CD14-positive monocyte (primary cell): ENCODE measurements around the gene PHGDH. TPM values are rescaled to one million over a fixed set of nuclear protein-coding genes. Genes with fewer than 3 reads are reported as not detected.

Experiments
- DNase-seq, 3 donors: peaks; one replicate each; pipeline ENCODE4 v3.0.0-alpha.2; 2011 to 2022
- H2AFZ ChIP-seq: 2 replicates; pipeline ENCODE4 v1.6.0; 2012; ENCODE audit warnings: mild to moderate bottlenecking, low read depth, low read length, inconsistent platforms; ENCODE audit not compliant: insufficient read depth, poor library complexity, severe bottlenecking
- H3K27ac ChIP-seq, 2 donors: 1 replicate in 1 of 2; 2 replicates in 1 of 2; pipeline ENCODE4 v1.5.1; 2012 to 2013; ENCODE audit warnings: low read length in 2 of 2, control low read depth in 1 of 2, inconsistent platforms in 1 of 2, low read depth in 1 of 2, mild to moderate bottlenecking in 1 of 2
- H3K27me3 ChIP-seq, 2 donors: one replicate each; pipeline versions ENCODE4 v1.6.0 to v1.6.1; 2011 to 2013; ENCODE audit warnings: low read length in 2 of 2; ENCODE audit not compliant: control insufficient read depth in 2 of 2, insufficient read depth in 2 of 2
- H3K36me3 ChIP-seq, 2 donors: replicated peaks in 1 of 2; 1 replicate in 1 of 2; 2 replicates in 1 of 2; pipeline versions ENCODE4 v1.5.1 to v1.6.1; 2012 to 2013; ENCODE audit warnings: low read length in 2 of 2, control low read depth in 1 of 2, inconsistent platforms in 1 of 2, mild to moderate bottlenecking in 1 of 2; ENCODE audit not compliant: insufficient read depth in 2 of 2, control insufficient read depth in 1 of 2
- H3K4me1 ChIP-seq, 2 donors: 1 replicate in 1 of 2; 2 replicates in 1 of 2; pipeline versions ENCODE4 v1.5.1 to v1.6.1; 2012 to 2013; ENCODE audit warnings: low read length in 2 of 2, control low read depth in 1 of 2, inconsistent platforms in 1 of 2, mild to moderate bottlenecking in 1 of 2, moderate library complexity in 1 of 2; ENCODE audit not compliant: insufficient read depth in 2 of 2, control insufficient read depth in 1 of 2
- H3K4me2 ChIP-seq: replicated peaks from 2 replicates; pipeline ENCODE3; 2012; ENCODE audit warnings: low read length, moderate library complexity, mild to moderate bottlenecking; ENCODE audit not compliant: poor library complexity, severe bottlenecking; ENCODE audit errors: extremely low read depth
- H3K4me3 ChIP-seq, 3 experiments: fragments of 200-600 bp in 1 of 3; sonication (generic) in 1 of 3; replicated peaks in 1 of 3; 1 replicate in 2 of 3; 2 replicates in 1 of 3; pipeline ENCODE4 v1.5.1; 2011 to 2013; ENCODE audit warnings: low read length in 3 of 3, mild to moderate bottlenecking in 3 of 3, control low read depth in 2 of 3, low read depth in 2 of 3, inconsistent platforms in 1 of 3, moderate library complexity in 1 of 3
- H3K79me2 ChIP-seq: 2 replicates; pipeline ENCODE4 v1.6.0; 2012; ENCODE audit warnings: mild to moderate bottlenecking, control low read depth, inconsistent platforms, low read length, moderate library complexity; ENCODE audit not compliant: insufficient read depth
- H3K9ac ChIP-seq: 2 replicates; pipeline ENCODE4 v1.6.0; 2017; ENCODE audit warnings: low read length, mild to moderate bottlenecking; ENCODE audit not compliant: insufficient read depth, poor library complexity, severe bottlenecking
- H3K9me3 ChIP-seq, 2 donors: replicated peaks in 1 of 2; 1 replicate in 1 of 2; 2 replicates in 1 of 2; pipeline versions ENCODE4 v1.5.1 to v1.6.1; 2012 to 2013; ENCODE audit warnings: low read length in 2 of 2, control low read depth in 1 of 2; ENCODE audit not compliant: control insufficient read depth in 1 of 2, insufficient read depth in 1 of 2
- H4K20me1 ChIP-seq: 2 replicates; pipeline ENCODE4 v1.6.0; 2012; ENCODE audit warnings: mild to moderate bottlenecking, low read length, control low read depth, moderate library complexity; ENCODE audit not compliant: insufficient read depth
- H3K27ac Mint-ChIP-seq, 7 donors: one replicate each; pipeline ENCODE4 v1.8.0; 2020; ENCODE audit warnings: mild to moderate bottlenecking in 7 of 7, mixed read lengths in 7 of 7, moderate library complexity in 6 of 7, inconsistent platforms in 2 of 7
- H3K27me3 Mint-ChIP-seq, 3 donors: one replicate each; pipeline ENCODE4 v1.8.0; 2021 to 2022; ENCODE audit warnings: low read depth in 3 of 3, mild to moderate bottlenecking in 3 of 3, mixed read lengths in 3 of 3, moderate library complexity in 3 of 3, inconsistent platforms in 1 of 3
- H3K36me3 Mint-ChIP-seq, 2 donors: one replicate each; pipeline ENCODE4 v1.8.0; 2020; ENCODE audit warnings: mixed read lengths in 2 of 2, inconsistent platforms in 1 of 2, mild to moderate bottlenecking in 1 of 2
- H3K4me1 Mint-ChIP-seq: one replicate; pipeline ENCODE4 v1.8.0; 2020; ENCODE audit warnings: mild to moderate bottlenecking, mixed read lengths
- H3K4me3 Mint-ChIP-seq, 2 donors: one replicate each; pipeline ENCODE4 v1.8.0; 2020; ENCODE audit warnings: mild to moderate bottlenecking in 2 of 2, mixed read lengths in 2 of 2, moderate library complexity in 1 of 2
- H3K9me3 Mint-ChIP-seq, 7 donors: one replicate each; pipeline ENCODE4 v1.8.0; 2020 to 2022; ENCODE audit warnings: mixed read lengths in 7 of 7, mild to moderate bottlenecking in 6 of 7, moderate library complexity in 6 of 7, inconsistent platforms in 2 of 7
- CTCF ChIP-seq: fragments of 200-600 bp; IDR thresholded peaks from one replicate; pipeline ENCODE4 v1.8.0; 2022; ENCODE audit warnings: antibody characterized with exemption, mild to moderate bottlenecking
- WGBS: methylation state at CpG from one replicate; pipeline ENCODE4 v1.1.5; 2013; ENCODE audit warnings: missing lambda C conversion rate; ENCODE audit not compliant: insufficient coverage; 5-methylcytosine and 5-hydroxymethylcytosine counted together
- intact Hi-C, 2 donors: fragments of 100-400 bp; cut with micrococcal nuclease; formaldehyde crosslinking; loops; one replicate each; pipeline versions ENCODE4 v1.15.0 to v1.15.1; 2023
- polyA plus RNA-seq, 3 donors: library from polyadenylated mRNA; depleted of rRNA in 1 of 3; unstranded in 2 of 3; stranded (reverse) in 1 of 3; fragments of 300-500 nt in 2 of 3; fragments of >200 nt in 1 of 3; fragmentation: Illumina TruSeq in 2 of 3; gene quantifications; 1 replicate in 2 of 3; 2 replicates in 1 of 3; pipeline ENCODE4 v1.2.3, GENCODE V29; 2012 to 2021

The PHGDH gene
- polyA plus RNA-seq, 3 donors, result 0.09 to 0.44 (median 0.20) TPM

- no CpG with 5 or more reads among the region's 1 CpG for WGBS
- intact Hi-C loops, result loop anchor here in 1 of 2 donors (10.0 kb wide), 1 partner anchor 134 kb away; no protein-coding TSS in a partner anchor
Observed at GRCh38 chr1:119679223-119679622, 32.5 kb upstream of the PHGDH start.

DNA sequence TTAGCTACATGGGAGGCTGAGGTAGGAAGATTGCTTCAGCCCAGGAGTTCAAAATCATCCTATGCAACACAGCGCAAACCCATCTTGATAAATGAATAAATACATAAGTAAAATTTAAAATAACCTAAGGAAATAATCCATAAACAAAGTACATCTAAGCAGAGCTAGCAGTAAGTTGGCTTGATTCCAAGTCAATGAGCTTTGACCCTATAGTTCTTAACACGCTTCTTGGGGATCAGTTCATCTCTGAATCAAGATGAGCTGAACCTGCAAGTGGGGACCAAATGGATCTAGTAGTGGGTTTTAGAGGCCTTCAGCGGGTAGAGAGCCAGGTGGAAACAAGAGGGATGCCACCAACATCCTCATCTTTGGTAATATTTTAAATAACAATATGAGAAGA lies 31.5 kb upstream of the PHGDH start:
- Histone ChIP-seq H3K9me3 (no peaks in the 10 kb centered on the region), H4K20me1 (no peaks in the 10 kb centered on the region), H3K4me3 (no peak overlapping the region), H3K27ac (no peak overlapping the region), H3K9ac (no peak overlapping the region), H2AFZ (no peak overlapping the region), H3K4me1 (peaks cover 3 to 6% of the 10 kb centered on the region in 2 donors), H3K79me2 (no peaks in the 10 kb centered on the region), H3K4me2 (no peak overlapping the region), H3K36me3 (no peaks in the 10 kb centered on the region), H3K27me3 (no peaks in the 10 kb centered on the region)
- Mint-ChIP-seq H3K27ac (no peak overlapping the region), H3K4me1 (peaks cover 6% of the 10 kb centered on the region), H3K36me3 (no peaks in the 10 kb centered on the region), H3K9me3 (peaks cover 0 to 2% (median 0%) of the 10 kb centered on the region in 7 donors), H3K27me3 (peaks cover 2 to 3% (median 2%) of the 10 kb centered on the region in 3 donors), H3K4me3 (no peak overlapping the region)
- WGBS, result no CpG with 5 or more reads among the region's 3 CpGs
- no peak for DNase-seq
- TF ChIP-seq CTCF, result no peak
- intact Hi-C loops, result no loop called here

More at GRCh38 chr1:119679223-119679622, 32.5 kb upstream of the PHGDH start:
- Histone ChIP-seq H3K27ac (no peak overlapping the region), H3K4me2 (no peak overlapping the region), H2AFZ (no peak overlapping the region), H3K4me3 (no peak overlapping the region), H3K79me2 (no peaks in the 10 kb centered on the region), H3K27me3 (no peaks in the 10 kb centered on the region), H4K20me1 (no peaks in the 10 kb centered on the region), H3K9ac (no peak overlapping the region), H3K9me3 (no peaks in the 10 kb centered on the region), H3K4me1 (peaks cover 7 to 9% of the 10 kb centered on the region in 2 donors), H3K36me3 (no peaks in the 10 kb centered on the region)
- Mint-ChIP-seq H3K27me3 (peaks cover 0 to 3% (median 2%) of the 10 kb centered on the region in 3 donors), H3K36me3 (no peaks in the 10 kb centered on the region), H3K4me1 (peaks cover 13% of the 10 kb centered on the region), H3K4me3 (no peak overlapping the region), H3K9me3 (peaks cover 0 to 2% (median 0%) of the 10 kb centered on the region in 7 donors), H3K27ac (no peak overlapping the region)
- no peak for DNase-seq
- no peak for TF ChIP-seq CTCF
